ENCODE results near the gene ASCC1.

GRCh38 chr10:72049472-72049871 is 166.6 kb downstream of the ASCC1 start:
- TF ChIP-seq CTCF (IDR thresholded peaks at IDR 0.05; ENCODE audit: insufficient read depth, low read length, poor library complexity, severe bottlenecking) (no peak), EZH2phosphoT487 (conservative IDR thresholded peaks at IDR 0.05; ENCODE audit: low read length) (no peak)

Measured in SU-DHL-6 (cell line).